GM23338 (cell line): ENCODE data around the gene PKLR.

Source experiments
- CREB1 ChIP-seq: fragments of 250-450 bp; sonication (Bioruptor Pico); IDR thresholded peaks from 2 replicates; pipeline ENCODE4 v1.5.0; 2020; ENCODE audit warnings: low read depth, mild to moderate bottlenecking, moderate library complexity
- CTCF ChIP-seq, 2 experiments: fragments of 200-600 bp in 1 of 2; sonication (generic) in 1 of 2; conservative IDR thresholded peaks; 2 replicates each; pipeline versions ENCODE4 v1.5.1 to v1.6.1; 2016 to 2017; ENCODE audit warnings: antibody characterized with exemption in 2 of 2, low read depth in 2 of 2, mild to moderate bottlenecking in 2 of 2, moderate library complexity in 1 of 2
- ETS1 ChIP-seq: IDR thresholded peaks from 2 replicates; pipeline ENCODE4 v1.6.1; 2016; ENCODE audit warnings: antibody characterized with exemption
- EZH2 ChIP-seq: fragments of 200-600 bp; sonication (generic); IDR thresholded peaks from one replicate; pipeline ENCODE4 v1.8.0; 2017; ENCODE audit warnings: antibody characterized with exemption, mild to moderate bottlenecking, low read depth; ENCODE audit not compliant: unreplicated experiment
- EZH2phosphoT487 ChIP-seq: fragments of 200-600 bp; sonication (generic); IDR thresholded peaks from one replicate; pipeline ENCODE4 v1.8.1; 2018; ENCODE audit warnings: antibody characterized with exemption; ENCODE audit not compliant: unreplicated experiment
- JUNB ChIP-seq: IDR thresholded peaks from one replicate; pipeline ENCODE4 v1.6.1; 2016; ENCODE audit warnings: antibody characterized with exemption; ENCODE audit not compliant: unreplicated experiment
- NANOG ChIP-seq: IDR thresholded peaks from 2 replicates; pipeline ENCODE4 v1.6.1; 2016; ENCODE audit warnings: antibody characterized with exemption, borderline replicate concordance
- POLR2AphosphoS5 ChIP-seq: IDR thresholded peaks from 2 replicates; pipeline ENCODE4 v1.6.1; 2016; ENCODE audit warnings: antibody characterized with exemption, low read depth
- REST ChIP-seq: IDR thresholded peaks from one replicate; pipeline ENCODE4 v1.6.1; 2018; ENCODE audit warnings: antibody characterized with exemption; ENCODE audit not compliant: unreplicated experiment
- ZNF114 ChIP-seq: fragments of 250-450 bp; sonication (Bioruptor Pico); IDR thresholded peaks from 2 replicates; pipeline ENCODE4 v1.5.0; 2020; ENCODE audit warnings: mild to moderate bottlenecking, moderate library complexity
- ZNF331 ChIP-seq: fragments of 250-450 bp; sonication (Bioruptor Pico); IDR thresholded peaks from 2 replicates; pipeline ENCODE4 v1.5.0; 2020; ENCODE audit warnings: low read depth, mild to moderate bottlenecking, moderate library complexity

- no peak for TF ChIP-seq CTCF (conservative IDR thresholded peaks at IDR 0.05; ENCODE audit: low read depth in 2 of 2)
- no peak for TF ChIP-seq REST
- no peak for TF ChIP-seq CREB1
- no peak for TF ChIP-seq EZH2
- no peak for TF ChIP-seq NANOG
- TF ChIP-seq EZH2phosphoT487: no peak
- no peak for TF ChIP-seq POLR2AphosphoS5
- TF ChIP-seq ZNF331 (CRISPR knock-in tag): no peak
- TF ChIP-seq JUNB: no peak
- TF ChIP-seq ETS1: no peak
- TF ChIP-seq ZNF114 (CRISPR knock-in tag): no peak
Observed at GRCh38 chr1:155320252-155320651, 19.0 kb upstream of the PKLR start.
